DMS53 (cell line): ENCODE data around the gene AUH.

Experiments
- DNase-seq: peaks from one replicate; lab custom pipeline; 2025; lab: John Stamatoyannopoulos, UW

The AUH gene

GRCh38 chr9:91338681-91339080 is 23.0 kb downstream of the AUH start:
- no peak for DNase-seq

GRCh38 chr9:91336786-91337185 is 24.9 kb downstream of the AUH start:
- no peak for DNase-seq

- no peak for DNase-seq
Observed at GRCh38 chr9:91334053-91334452, 27.7 kb downstream of the AUH start.

GRCh38 chr9:91333551-91333950 is 28.2 kb downstream of the AUH start:
- no peak for DNase-seq

GRCh38 chr9:91332546-91333231 is 29.0 kb downstream of the AUH start:
- DNase-seq, result no peak

- no peak for DNase-seq
Observed at GRCh38 chr9:91331849-91332248, 29.9 kb downstream of the AUH start.

GRCh38 chr9:91328186-91328585 is 33.5 kb downstream of the AUH start:
- no peak for DNase-seq

GRCh38 chr9:91321691-91322090 is 40.0 kb downstream of the AUH start:
- DNase-seq, result no peak

GRCh38 chr9:91320299-91320698 is 41.4 kb downstream of the AUH start:
- no peak for DNase-seq

GRCh38 chr9:91316093-91316492 is 45.6 kb downstream of the AUH start:
- no peak for DNase-seq

GRCh38 chr9:91315191-91315590 is 46.5 kb downstream of the AUH start:
- no peak for DNase-seq

GRCh38 chr9:91312717-91313325 is 48.9 kb downstream of the AUH start:
- DNase-seq, result no peak

- DNase-seq, result no peak
Observed at GRCh38 chr9:91310037-91310436, 51.7 kb downstream of the AUH start.

GRCh38 chr9:91308191-91308590 is 53.5 kb downstream of the AUH start:
- DNase-seq, result no peak

GRCh38 chr9:91307279-91307678 is 54.4 kb downstream of the AUH start:
- no peak for DNase-seq

GRCh38 chr9:91306296-91306630 is 55.5 kb downstream of the AUH start:
- DNase-seq, result no peak

- no peak for DNase-seq
Observed at GRCh38 chr9:91305596-91306295, 56.0 kb downstream of the AUH start.

GRCh38 chr9:91303741-91304415 is 57.8 kb downstream of the AUH start:
- DNase-seq, result no peak

- DNase-seq, result no peak
Observed at GRCh38 chr9:91302831-91303230, 58.9 kb downstream of the AUH start.

GRCh38 chr9:91301161-91301560 is 60.6 kb downstream of the AUH start:
- no peak for DNase-seq

- DNase-seq, result no peak
Observed at GRCh38 chr9:91298311-91298710, 63.4 kb downstream of the AUH start.

GRCh38 chr9:91297306-91297705 is 64.4 kb downstream of the AUH start:
- no peak for DNase-seq

- no peak for DNase-seq
Observed at GRCh38 chr9:91296354-91296753, 65.4 kb downstream of the AUH start.
